ENCODE results near the gene HYAL2. TPM values are rescaled to one million over a fixed set of nuclear protein-coding genes. Genes with fewer than 3 reads are reported as not detected.
"Not testable (repeated sequence)": the region's sequence is repeated elsewhere in the genome, so short reads cannot be mapped to it uniquely, and the experiment has no call there.

Gene HYAL2
- total RNA-seq, 1 experiment from 2014 or later, result 30.1 TPM

DNA sequence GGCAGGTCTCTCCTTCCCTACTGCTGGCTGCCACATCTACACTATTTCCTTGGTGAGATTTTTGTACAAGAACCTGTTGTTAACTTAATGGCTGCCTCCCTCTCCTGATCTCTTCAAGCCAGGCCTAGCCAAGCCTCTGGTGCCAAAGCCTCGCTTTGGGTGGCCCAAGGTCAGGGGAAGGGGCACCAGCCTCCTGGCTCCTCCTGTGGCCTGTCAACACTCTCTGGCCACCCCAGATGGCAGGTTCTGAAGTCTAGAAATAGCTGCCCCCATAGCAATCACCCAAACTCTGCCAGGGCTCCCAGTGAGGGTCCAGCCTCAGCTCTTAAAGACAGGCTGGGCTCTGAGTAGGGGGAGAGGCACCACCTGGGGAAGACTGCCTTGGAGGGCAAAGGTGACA is 35.3 kb downstream of the HYAL2 start:
- TF ChIP-seq, protein P1, sequence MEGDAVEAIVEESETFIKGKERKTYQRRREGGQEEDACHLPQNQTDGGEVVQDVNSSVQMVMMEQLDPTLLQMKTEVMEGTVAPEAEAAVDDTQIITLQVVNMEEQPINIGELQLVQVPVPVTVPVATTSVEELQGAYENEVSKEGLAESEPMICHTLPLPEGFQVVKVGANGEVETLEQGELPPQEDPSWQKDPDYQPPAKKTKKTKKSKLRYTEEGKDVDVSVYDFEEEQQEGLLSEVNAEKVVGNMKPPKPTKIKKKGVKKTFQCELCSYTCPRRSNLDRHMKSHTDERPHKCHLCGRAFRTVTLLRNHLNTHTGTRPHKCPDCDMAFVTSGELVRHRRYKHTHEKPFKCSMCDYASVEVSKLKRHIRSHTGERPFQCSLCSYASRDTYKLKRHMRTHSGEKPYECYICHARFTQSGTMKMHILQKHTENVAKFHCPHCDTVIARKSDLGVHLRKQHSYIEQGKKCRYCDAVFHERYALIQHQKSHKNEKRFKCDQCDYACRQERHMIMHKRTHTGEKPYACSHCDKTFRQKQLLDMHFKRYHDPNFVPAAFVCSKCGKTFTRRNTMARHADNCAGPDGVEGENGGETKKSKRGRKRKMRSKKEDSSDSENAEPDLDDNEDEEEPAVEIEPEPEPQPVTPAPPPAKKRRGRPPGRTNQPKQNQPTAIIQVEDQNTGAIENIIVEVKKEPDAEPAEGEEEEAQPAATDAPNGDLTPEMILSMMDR (IDR thresholded peaks at IDR 0.05; ENCODE audit: insufficient read depth in 1 of 2, low read depth in 1 of 2, low read length in 1 of 2, severe bottlenecking in 1 of 2, unreplicated experiment in 1 of 2), result no peak
- H3K27me3 Mint-ChIP-seq (ENCODE audit: insufficient read depth, unreplicated experiment), result no peaks in the 10 kb centered on the region
- POLR2A ChIA-PET, result no interaction called here
- H3K4me1 Mint-ChIP-seq (ENCODE audit: low read depth, unreplicated experiment), result peaks cover 6% of the 10 kb centered on the region
- H3K27me3 ChIP-seq (replicated peaks; ENCODE audit: control insufficient read depth, insufficient read depth, low read length), result no peaks in the 10 kb centered on the region
- H3K4me3 Mint-ChIP-seq (ENCODE audit: unreplicated experiment), result no peak overlapping the region
- no peaks in the 10 kb centered on the region for H3K4me1 ChIP-seq
- H3K9me3 Mint-ChIP-seq (ENCODE audit: unreplicated experiment), result no peaks in the 10 kb centered on the region
- peaks cover 7% of the 10 kb centered on the region for H3K36me3 ChIP-seq (ENCODE audit: control insufficient read depth, insufficient read depth, low read length)
- H3K36me3 Mint-ChIP-seq (ENCODE audit: insufficient read depth, unreplicated experiment), result peaks cover 28% of the 10 kb centered on the region
- BruUV-seq (replicated peaks), result no TSS peak
- DNase-seq, result no peak
- no peaks in the 10 kb centered on the region for H3K9me3 ChIP-seq
- intact Hi-C loops (cut with micrococcal nuclease; ENCODE audit: unreplicated experiment), result no loop called here
- no peak overlapping the region for H3K27ac Mint-ChIP-seq (ENCODE audit: unreplicated experiment)
- CTCF ChIA-PET, result no interaction called here
- no peak overlapping the region for H3K4me3 ChIP-seq (ENCODE audit: low read depth, low read length)

DNA sequence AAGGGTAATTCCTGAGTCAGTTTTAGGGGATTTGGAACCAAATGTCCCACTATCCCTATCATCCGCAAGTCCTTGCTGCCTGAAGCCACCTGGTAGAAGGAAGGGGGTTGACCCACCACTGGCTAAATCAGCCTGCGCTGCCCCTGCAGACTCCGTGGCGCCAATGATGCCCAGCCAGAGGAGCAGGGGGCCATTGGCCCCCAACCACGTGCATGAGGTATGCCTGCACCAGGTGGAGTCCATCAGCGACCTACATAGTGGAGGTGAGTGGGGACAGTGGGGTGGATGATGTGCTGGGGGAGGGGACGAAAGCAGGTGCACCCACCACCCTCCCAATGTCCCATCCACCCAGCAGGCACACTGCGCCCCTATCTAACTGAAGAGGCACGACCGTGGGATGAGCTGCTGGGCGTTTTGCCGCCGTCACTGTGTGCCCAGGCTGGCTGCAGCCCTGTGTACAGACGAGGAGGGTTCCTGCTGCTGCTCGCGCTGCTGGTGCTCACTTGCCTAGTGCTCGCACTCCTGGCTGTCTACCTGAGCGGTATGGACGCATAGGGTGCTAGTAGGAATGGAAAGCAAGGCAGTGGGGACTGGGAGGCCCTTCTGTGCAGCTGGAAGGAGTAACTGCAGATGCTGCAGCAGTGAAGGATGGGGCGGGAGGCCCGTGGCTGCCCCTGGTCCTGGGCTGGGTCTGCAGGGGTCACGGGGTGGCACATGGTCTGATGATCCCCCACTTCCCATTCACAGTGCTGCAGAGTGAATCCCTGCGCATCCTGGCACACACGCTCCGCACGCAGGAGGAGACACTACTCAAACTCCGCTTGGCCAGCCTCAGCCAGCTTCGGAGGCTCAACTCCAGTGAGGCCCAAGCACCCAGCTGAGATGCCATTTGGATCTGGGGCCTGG is 36.0 kb downstream of the HYAL2 start:
- Histone ChIP-seq H3K4me1 (no peaks in the 10 kb centered on the region), H3K9me3 (no peaks in the 10 kb centered on the region), H3K27me3 (replicated peaks; ENCODE audit: control insufficient read depth, insufficient read depth, low read length) (no peaks in the 10 kb centered on the region), H3K36me3 (ENCODE audit: control insufficient read depth, insufficient read depth, low read length) (peaks cover 7% of the 10 kb centered on the region), H3K4me3 (ENCODE audit: low read depth, low read length) (no peak overlapping the region)
- POLR2A ChIA-PET, result no interaction called here
- no TSS peak for BruUV-seq (replicated peaks)
- H3K4me3 Mint-ChIP-seq (ENCODE audit: unreplicated experiment), result no peak overlapping the region
- intact Hi-C loops (cut with micrococcal nuclease; ENCODE audit: unreplicated experiment), result no loop called here
- H3K4me1 Mint-ChIP-seq (ENCODE audit: low read depth, unreplicated experiment), result peaks cover 6% of the 10 kb centered on the region
- DNase-seq, result no peak
- CTCF ChIA-PET, result no interaction called here
- no peaks in the 10 kb centered on the region for H3K27me3 Mint-ChIP-seq (ENCODE audit: insufficient read depth, unreplicated experiment)
- no peak overlapping the region for H3K27ac Mint-ChIP-seq (ENCODE audit: unreplicated experiment)
- H3K36me3 Mint-ChIP-seq (ENCODE audit: insufficient read depth, unreplicated experiment), result peaks cover 24% of the 10 kb centered on the region
- TF ChIP-seq, protein P1 (IDR thresholded peaks at IDR 0.05; ENCODE audit: insufficient read depth in 1 of 2, low read depth in 1 of 2, low read length in 1 of 2, severe bottlenecking in 1 of 2, unreplicated experiment in 1 of 2), result no peak
- H3K9me3 Mint-ChIP-seq (ENCODE audit: unreplicated experiment), result no peaks in the 10 kb centered on the region

DNA sequence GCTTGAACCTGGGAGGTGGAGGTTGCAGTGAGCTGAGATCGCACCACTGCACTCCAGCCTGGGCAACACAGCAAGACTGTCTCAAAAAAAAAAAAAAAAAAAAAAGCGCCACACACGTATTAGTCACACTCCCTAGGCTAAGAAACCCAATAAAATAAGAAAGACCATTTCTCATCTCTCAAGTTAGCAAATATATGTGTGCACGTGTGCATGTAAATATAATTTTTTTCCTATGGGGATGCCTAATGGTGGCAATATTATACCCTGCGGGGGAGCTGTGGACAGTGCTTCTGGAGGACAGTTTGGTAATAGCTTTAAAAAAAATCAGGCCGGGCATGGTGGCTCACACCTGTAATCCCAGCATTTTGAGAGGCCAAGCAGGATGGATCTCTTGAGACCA is 38.4 kb downstream of the HYAL2 start:
- DNase-seq; H3K36me3 ChIP-seq (ENCODE audit: control insufficient read depth, insufficient read depth, low read length); H3K36me3 Mint-ChIP-seq (ENCODE audit: insufficient read depth, unreplicated experiment); BruUV-seq (replicated peaks); H3K9me3 Mint-ChIP-seq (ENCODE audit: unreplicated experiment); H3K4me3 Mint-ChIP-seq (ENCODE audit: unreplicated experiment); H3K27me3 Mint-ChIP-seq (ENCODE audit: insufficient read depth, unreplicated experiment); H3K4me1 ChIP-seq; H3K4me3 ChIP-seq (ENCODE audit: low read depth, low read length); H3K27me3 ChIP-seq (replicated peaks; ENCODE audit: control insufficient read depth, insufficient read depth, low read length); H3K27ac Mint-ChIP-seq (ENCODE audit: unreplicated experiment); H3K4me1 Mint-ChIP-seq (ENCODE audit: low read depth, unreplicated experiment); intact Hi-C loops (cut with micrococcal nuclease; ENCODE audit: unreplicated experiment); H3K9me3 ChIP-seq: not testable (repeated sequence)
- CTCF ChIA-PET, result interaction anchor here (1.2 kb wide), 1 partner anchor 19 kb away, joined by 4 read pairs; no protein-coding TSS in a partner anchor
- POLR2A ChIA-PET, result interaction anchor here (1.1 kb wide), 1 partner anchor 48 kb away, joined by 3 read pairs; the partner anchor contains the start of gene GNAI2

All from Caco-2 (cell line).